Ishikawa (cell line): ENCODE data around the gene CEP126.

ENCODE experiments used
- CEBPB ChIP-seq: IDR thresholded peaks from 2 replicates; pipeline ENCODE4 v1.6.1; 2012
- CREB1 ChIP-seq: IDR thresholded peaks from 2 replicates; pipeline ENCODE4 v1.6.1; 2012; ENCODE audit warnings: low read depth
- EGR1 ChIP-seq: IDR thresholded peaks from 2 replicates; pipeline ENCODE4 v1.6.1; 2012
- EP300 ChIP-seq: IDR thresholded peaks from 2 replicates; pipeline ENCODE4 v1.6.1; 2012; ENCODE audit warnings: borderline replicate concordance
- FOXM1 ChIP-seq: IDR thresholded peaks from 2 replicates; pipeline ENCODE4 v1.6.1; 2012; ENCODE audit warnings: low read depth, borderline replicate concordance
- NFIC ChIP-seq: IDR thresholded peaks from 2 replicates; pipeline ENCODE4 v1.6.1; 2012
- RAD21 ChIP-seq: IDR thresholded peaks from 2 replicates; pipeline ENCODE4 v1.6.1; 2012; ENCODE audit warnings: low read depth
- TAF1 ChIP-seq: IDR thresholded peaks from 2 replicates; pipeline ENCODE4 v1.6.1; 2012; ENCODE audit warnings: low read depth, mild to moderate bottlenecking
- TCF12 ChIP-seq: IDR thresholded peaks from 2 replicates; pipeline ENCODE4 v1.6.1; 2012; ENCODE audit warnings: low read depth
- TEAD4 ChIP-seq: IDR thresholded peaks from 2 replicates; pipeline ENCODE4 v1.6.1; 2012
- YY1 ChIP-seq: IDR thresholded peaks from 2 replicates; pipeline ENCODE4 v1.6.1; 2012; ENCODE audit warnings: low read depth
- TF ChIP-seq, protein P1 (sequence below): IDR thresholded peaks from 2 replicates; pipeline ENCODE4 v1.6.1; 2012; ENCODE audit warnings: low read depth, mild to moderate bottlenecking
- TF ChIP-seq, protein P2 (sequence below): IDR thresholded peaks from 2 replicates; pipeline ENCODE4 v1.6.1; 2012
- TF ChIP-seq, protein P3 (sequence below): IDR thresholded peaks from 2 replicates; pipeline ENCODE4 v1.6.1; 2012

Gene CEP126

DNA sequence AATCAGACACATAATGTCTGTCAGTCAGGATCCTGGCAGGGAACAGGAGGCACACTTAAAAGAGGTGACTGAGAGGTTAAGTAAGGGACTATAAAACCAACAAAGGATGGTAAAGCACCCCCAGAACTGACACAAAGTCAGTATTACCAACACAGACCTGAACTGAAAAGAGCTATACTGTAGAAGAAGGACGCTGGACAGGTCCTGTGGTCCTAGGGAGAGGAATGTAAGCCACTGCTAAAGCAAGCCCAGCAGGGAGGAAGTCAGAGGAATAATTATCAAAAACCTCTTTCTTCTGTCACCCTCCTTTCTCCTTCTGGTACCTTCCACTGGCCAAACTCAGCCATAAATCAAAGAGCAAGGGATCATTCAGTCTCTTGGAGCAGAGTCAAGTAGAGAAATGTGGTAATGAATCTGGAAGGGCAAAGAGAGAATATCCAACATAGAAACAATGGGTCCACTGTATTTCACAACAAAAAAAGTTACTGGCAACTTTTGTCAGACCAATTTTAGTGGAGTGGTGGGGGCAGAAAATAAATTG lies 34.9 kb downstream of the CEP126 start:
- TF ChIP-seq, protein P1, sequence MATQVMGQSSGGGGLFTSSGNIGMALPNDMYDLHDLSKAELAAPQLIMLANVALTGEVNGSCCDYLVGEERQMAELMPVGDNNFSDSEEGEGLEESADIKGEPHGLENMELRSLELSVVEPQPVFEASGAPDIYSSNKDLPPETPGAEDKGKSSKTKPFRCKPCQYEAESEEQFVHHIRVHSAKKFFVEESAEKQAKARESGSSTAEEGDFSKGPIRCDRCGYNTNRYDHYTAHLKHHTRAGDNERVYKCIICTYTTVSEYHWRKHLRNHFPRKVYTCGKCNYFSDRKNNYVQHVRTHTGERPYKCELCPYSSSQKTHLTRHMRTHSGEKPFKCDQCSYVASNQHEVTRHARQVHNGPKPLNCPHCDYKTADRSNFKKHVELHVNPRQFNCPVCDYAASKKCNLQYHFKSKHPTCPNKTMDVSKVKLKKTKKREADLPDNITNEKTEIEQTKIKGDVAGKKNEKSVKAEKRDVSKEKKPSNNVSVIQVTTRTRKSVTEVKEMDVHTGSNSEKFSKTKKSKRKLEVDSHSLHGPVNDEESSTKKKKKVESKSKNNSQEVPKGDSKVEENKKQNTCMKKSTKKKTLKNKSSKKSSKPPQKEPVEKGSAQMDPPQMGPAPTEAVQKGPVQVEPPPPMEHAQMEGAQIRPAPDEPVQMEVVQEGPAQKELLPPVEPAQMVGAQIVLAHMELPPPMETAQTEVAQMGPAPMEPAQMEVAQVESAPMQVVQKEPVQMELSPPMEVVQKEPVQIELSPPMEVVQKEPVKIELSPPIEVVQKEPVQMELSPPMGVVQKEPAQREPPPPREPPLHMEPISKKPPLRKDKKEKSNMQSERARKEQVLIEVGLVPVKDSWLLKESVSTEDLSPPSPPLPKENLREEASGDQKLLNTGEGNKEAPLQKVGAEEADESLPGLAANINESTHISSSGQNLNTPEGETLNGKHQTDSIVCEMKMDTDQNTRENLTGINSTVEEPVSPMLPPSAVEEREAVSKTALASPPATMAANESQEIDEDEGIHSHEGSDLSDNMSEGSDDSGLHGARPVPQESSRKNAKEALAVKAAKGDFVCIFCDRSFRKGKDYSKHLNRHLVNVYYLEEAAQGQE, result peak; percentile 59
- TF ChIP-seq TEAD4 (no peak), EGR1 (no peak)

DNA sequence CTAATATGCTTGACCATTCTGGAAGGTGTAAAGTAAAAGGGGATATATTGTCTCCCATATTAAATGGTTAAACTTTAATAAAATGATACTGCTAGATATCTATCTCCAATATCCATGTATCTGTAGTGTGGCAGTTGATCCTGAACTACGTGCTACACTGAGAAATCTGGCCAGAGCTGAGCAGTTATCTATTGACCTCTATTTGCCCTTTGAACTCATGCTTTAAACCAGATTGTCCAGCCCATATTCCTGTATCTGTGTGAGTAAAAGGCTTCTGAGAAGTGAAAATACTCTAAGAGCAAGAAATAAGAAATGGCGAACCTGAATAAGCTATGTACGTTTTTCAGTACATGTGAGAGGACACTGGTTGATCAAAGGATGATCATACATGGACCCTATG lies 40.5 kb downstream of the CEP126 start:
- TF ChIP-seq FOXM1 (no peak), EP300 (no peak), CEBPB (no peak)
- TF ChIP-seq, protein P2, sequence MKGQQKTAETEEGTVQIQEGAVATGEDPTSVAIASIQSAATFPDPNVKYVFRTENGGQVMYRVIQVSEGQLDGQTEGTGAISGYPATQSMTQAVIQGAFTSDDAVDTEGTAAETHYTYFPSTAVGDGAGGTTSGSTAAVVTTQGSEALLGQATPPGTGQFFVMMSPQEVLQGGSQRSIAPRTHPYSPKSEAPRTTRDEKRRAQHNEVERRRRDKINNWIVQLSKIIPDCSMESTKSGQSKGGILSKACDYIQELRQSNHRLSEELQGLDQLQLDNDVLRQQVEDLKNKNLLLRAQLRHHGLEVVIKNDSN, result no peak

DNA sequence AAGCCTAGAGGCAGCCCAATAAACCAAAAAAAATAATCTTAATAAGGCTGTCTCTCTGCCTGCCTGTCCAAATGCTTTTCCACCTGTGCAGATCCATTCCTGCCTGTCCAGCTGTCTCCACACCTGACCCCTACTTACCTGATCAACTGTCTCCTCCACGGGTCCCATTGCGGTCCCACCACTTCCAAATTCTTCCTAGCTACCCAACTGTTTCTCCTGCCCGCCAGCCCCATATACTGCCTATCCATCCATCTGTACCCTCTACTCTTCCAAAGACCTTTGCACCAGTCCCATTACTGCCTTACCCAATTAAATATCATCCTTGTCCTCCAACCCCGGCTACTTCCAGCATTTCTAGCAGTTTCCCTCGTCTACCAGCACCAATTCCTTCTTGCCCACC lies 40.9 kb downstream of the CEP126 start:
- TF ChIP-seq, protein P1, result no peak
- TF ChIP-seq, protein P2, result no peak
- TF ChIP-seq EP300 (no peak), NFIC (no peak), RAD21 (no peak), FOXM1 (no peak), TEAD4 (no peak), YY1 (no peak)

DNA sequence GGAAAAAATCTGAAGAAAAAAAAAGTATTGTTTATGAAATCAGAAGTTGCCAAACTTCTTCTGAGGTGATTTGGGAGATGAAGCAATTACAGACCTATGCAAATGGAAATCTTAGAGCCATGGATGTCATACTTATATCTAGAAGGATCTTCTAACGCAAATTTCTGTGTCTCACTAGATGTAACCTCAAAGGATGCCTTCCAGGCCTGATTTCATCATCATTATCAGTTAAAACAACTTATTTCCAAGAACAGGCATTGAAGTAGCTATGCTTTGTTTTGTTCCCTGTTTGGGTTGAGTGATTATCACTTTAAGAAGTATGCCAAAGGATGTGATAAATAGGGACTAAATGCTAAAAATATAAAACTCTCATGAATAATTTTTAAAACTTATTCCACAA lies 45.4 kb downstream of the CEP126 start:
- TF ChIP-seq FOXM1 (no peak), YY1 (no peak), TAF1 (no peak), RAD21 (no peak), EGR1 (no peak), NFIC (no peak), CEBPB (no peak), CREB1 (no peak), TCF12 (no peak), EP300 (no peak)
- TF ChIP-seq, protein P1, result no peak
- TF ChIP-seq, protein P2, result no peak
- TF ChIP-seq, protein P3, sequence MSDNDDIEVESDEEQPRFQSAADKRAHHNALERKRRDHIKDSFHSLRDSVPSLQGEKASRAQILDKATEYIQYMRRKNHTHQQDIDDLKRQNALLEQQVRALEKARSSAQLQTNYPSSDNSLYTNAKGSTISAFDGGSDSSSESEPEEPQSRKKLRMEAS, result no peak

DNA sequence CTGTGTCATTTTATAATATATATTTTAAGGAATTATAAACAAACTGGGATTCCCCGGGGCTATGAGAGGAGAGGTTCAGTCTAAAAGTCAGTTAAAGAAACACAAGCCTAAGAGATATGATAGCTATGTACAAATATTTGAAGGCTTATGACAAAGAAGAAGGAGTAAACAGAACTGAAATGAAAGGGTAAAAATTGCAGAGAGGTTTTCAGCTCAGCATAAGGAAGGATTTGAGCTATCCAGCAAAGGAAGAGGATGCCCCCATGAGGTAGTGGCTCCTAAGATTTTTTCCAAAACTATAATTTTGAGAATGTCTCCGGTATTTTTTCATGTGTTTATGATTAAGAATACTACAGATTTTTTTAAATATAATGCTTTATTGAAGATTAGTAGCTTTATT lies 59.4 kb downstream of the CEP126 start:
- TF ChIP-seq CEBPB (no peak), RAD21 (peak; percentile 24; the same call in 1 of the 2 replicates)
